COR-L47 (cell line): ENCODE data around the gene PRMT5.
"Not testable (repeated sequence)": the region's sequence is repeated elsewhere in the genome, so short reads cannot be mapped to it uniquely, and the experiment has no call there.

Experiments used
- DNase-seq: peaks from one replicate; lab custom pipeline; 2025; lab: John Stamatoyannopoulos, UW

Gene PRMT5

GRCh38 chr14:22929104-22929960 lies at the start of gene PRMT5:
Gene PRMT5, minus strand, starts transcription at chr14:22929376. Its CDS starts 15 bp downstream, at chr14:22929361.
- peak; percentile 99 for DNase-seq

DNA sequence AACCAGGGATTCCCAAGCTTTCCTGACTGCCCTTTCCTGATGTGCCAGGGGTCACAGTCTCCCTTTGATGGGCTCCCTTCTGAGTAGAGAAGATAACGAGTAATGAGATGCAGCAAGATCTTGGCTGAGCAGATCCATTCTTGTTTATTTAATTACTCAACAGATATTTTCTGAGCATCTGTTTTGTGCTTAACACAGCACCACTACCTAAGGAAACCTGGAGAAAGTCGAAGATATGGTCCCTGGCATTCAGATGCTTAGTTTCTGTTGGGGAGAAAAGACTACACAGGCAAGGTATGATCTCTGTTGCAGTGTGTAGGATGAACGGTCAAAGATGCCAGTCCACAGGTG lies 49.3 kb upstream of the PRMT5 start:
- DNase-seq, result no peak

DNA sequence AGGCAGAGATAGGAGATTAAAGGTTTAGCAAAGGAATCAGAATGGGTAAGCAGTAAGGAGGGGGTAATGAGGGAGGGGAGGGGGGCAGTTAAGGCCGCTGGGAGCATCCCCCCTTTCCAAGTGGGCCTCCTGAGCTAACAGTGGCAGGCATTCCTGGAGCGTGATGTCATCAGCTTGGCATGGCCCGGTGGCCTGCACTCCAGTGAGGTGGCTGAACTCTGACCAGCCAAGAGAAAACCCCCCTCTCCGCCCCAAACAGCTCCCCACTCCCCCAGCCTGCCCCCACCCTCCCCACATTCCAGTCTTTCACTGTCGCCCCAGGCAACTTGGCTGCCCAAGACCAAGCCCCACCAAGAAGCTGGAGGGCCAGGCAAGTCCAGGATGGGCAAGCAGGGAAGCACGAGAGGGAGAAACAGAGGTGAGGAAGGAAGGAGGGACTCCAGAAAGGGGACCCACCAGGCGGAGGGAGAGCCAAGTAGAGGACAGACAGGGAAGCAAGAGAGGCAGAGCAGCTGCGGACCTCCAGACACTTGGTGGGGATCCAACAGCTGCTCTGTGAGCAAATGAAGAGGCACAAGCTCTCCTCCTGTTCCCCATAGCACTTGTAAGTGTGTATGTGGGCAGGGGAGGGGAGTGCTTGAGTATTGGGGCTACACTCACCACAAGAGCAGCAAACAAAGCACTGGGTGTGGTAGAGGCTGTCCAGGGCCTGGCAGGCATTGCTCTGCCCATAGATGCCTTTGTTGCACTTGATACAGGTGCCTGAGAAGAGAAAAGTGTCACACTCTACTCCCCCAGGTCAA lies 48.7 kb upstream of the PRMT5 start:
- no peak for DNase-seq

DNA sequence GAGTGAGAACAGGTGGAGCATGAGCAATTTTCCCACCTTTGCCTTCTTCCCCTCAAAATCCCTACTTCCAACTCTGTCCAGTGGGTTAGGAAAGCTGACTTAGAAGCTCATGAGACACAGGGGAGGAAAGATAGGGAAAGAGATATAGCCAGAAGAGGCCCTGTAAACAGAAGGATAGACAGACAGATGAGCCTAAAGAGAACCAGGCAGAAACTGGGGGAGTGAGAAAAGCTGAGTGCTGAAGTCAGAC lies 48.2 kb upstream of the PRMT5 start:
- no peak for DNase-seq

- no peak for DNase-seq
These were observed 47.7 kb upstream of the PRMT5 start for GRCh38 chr14:22976620-22977433.

GRCh38 chr14:22974530-22975313 lies 45.5 kb upstream of the PRMT5 start:
- no peak for DNase-seq

DNA sequence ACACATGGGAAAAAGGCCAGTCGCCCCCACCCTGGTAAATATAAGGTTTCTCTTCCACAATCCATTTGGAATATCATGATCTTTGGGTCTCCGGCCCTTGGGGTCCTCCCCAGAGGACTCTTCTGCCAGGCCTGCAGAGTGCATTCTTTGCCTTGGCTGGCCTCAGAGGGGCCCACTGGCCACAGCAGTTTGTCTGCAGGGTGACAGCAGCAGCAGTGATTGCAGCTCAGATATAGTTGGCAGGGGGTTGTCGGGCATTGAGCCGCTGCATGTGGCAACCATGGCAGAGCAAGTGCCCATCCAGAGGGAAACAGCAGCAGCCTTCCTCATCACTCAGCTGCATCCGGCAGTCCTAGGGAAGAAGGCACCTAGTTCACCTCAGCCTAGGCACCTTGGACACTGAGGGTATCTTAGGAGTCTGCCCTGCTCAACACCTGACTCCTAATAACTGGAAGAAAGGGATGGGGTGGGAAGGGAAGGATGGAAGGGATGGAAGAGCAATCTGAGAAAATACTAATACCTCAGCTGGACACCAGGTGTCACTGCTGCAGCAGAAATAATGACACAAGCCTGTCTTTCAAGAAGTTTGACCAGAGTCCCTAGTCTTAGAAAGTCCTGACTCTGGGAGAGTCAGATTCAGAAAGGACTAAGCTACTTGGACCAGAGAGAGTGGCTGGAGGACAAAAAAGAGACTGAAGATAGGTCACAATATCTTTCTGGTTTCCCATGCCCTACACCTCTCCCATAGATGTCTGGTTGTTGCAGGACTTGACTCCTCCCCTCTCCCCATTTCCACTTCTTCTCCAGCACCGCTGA lies 44.2 kb upstream of the PRMT5 start:
- peak; percentile 16 for DNase-seq

DNA sequence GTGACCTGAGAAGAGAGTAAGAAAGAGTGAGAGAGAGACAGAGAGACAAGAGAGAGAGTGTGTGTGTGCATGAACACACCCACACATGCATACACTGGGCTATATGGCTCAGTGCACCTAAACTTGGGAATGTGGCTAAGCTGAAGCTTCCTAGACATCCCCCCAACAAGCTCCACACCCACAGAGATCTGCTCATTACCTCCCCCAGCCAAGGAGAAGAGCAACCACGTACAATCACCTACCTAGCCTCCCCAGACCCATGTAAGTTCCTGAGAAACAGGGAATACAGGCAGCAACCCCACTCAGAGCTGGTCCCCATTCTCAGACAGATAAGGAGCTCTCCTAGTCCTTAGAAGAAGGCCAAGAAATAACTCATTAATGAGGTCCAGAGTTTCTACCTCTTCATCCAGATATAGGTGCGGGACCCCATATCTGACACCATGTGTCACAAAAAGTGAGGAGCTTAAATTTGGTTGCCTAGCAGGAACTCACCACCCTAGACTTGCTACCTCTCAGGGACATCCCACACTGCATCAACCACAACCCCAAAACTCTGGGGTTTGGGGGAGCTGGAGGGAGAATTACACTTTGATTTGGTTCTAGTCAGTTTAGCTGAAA lies 43.2 kb upstream of the PRMT5 start:
- no peak for DNase-seq

DNA sequence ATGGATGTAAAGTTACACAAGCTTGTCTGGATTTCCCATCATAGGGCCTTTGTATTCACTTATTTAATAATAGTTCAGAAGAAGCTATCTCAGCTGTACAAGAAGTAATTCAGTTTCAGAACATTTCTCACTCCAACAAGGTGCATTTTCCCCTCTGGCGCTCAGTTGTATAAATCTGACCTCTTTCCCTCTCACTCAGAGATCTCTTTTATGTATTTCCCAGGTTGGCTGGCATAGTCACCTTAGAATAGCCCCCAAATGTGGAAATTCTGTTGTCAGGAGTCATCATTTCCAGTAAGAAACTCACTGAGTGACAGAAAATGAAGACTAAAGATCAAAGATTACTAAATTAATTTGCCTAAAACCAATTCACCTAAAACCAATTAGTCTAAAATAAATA lies 42.0 kb upstream of the PRMT5 start:
- no peak for DNase-seq

GRCh38 chr14:22966783-22967269 lies 37.6 kb upstream of the PRMT5 start:
- no peak for DNase-seq

GRCh38 chr14:22965916-22966782 lies 37.0 kb upstream of the PRMT5 start:
- DNase-seq, result not testable (repeated sequence)

DNA sequence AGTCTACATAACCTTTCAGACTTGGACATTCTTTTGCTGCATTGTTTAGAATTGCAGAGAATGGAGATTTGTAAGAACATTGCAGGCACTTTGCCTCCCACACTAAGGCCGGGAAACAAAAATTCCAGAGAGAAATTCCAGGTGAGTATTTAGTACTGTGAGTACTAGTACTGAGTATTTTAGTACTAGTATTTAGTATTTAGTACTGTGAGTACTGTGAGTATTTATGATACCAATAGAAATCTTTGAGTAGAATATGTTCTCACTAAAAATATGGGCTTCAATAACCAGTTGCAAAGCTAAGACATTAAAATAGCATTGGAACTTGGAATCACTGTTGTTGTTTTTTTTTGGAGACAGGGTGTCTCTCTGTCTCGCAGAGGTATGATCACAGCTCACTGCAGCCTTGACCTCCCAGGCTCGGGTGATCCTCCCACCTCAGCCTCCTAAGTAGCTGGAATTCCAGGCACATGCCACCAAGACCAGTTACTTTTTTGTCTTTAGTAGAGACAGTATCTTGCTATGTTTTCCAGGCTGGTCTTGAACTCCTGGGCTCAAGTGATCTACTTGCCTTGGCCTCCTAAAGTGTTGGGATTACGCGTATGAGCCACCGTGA lies 33.0 kb upstream of the PRMT5 start:
- DNase-seq, result no peak

GRCh38 chr14:22955702-22956569 lies 26.8 kb upstream of the PRMT5 start:
- no peak for DNase-seq

DNA sequence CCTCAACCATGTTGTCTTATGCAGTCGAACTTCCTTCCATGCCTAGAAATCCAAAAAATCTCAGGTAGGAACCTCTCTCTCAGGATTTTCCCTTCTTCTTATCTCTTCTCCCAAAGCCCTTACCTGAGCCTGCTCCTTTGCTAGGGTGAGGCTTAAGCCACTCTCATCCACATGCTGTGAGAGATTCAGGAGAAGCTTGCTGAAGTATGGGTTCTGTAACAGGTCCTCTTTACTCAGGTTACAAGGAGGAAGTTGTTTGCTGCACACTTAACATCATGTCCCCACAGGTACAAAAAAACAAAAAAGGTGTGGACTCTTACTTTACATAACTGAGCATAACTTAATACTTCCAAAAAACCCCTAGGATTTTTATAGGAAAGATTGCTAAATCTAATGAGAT lies 23.2 kb upstream of the PRMT5 start:
- DNase-seq, result no peak

DNA sequence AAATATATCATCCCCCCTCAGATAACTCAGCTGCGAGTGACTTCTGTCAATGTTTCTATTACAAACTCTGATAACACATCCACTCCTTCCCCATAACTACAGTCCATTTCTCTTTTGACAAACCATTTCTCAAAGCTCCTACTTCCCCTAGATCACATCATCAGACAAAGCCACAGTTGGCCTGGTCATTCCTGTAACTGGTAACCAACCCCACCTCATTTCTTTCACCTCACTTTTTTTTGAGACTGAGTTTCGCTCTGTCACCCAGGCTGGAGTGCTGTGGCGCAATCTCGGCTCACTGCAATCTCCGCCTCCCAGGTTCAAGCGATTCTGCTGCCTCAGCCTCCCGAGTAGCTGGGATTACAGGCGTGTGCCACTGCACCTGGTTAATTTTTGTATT lies 22.6 kb upstream of the PRMT5 start:
- not testable (repeated sequence) for DNase-seq

- no peak for DNase-seq
These were observed 16.5 kb upstream of the PRMT5 start for GRCh38 chr14:22945642-22946041.

DNA sequence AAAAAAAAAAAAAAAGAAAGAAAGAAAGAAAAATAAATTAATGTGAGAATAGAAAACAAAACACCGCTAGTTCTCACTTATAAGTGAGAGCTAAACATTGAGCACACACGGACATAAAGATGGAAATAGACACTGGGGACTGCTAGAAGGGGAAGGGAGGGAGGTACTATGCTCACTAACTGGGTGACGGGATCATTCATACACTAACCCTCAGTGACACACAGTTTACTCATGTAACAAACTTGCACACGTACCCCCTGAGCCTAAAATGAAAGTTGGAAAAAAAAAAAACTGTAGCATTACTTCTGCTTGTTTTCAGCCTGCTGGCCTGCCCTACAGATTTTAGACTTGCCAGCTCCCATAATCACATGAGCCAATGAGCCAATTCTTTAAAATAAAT lies 10.5 kb upstream of the PRMT5 start:
- no peak for DNase-seq

- DNase-seq, result no peak
These were observed 6.0 kb upstream of the PRMT5 start for GRCh38 chr14:22935156-22935555.
